T-helper 2 cell treated with Interferon-gamma antibody and Interleukin-4, amounts not matched to agents 5 μg/mL and 100 μg/mL, for 36 hours (primary cell): ENCODE measurements around the gene LRRC61.

Experiments used
- DNase-seq: peaks from one replicate; pipeline ENCODE4 v3.0.0; 2021; ENCODE audit warnings: low spot score
- H3K27ac Mint-ChIP-seq: one replicate; pipeline ENCODE4 v1.8.0; 2021; ENCODE audit warnings: mild to moderate bottlenecking, mixed read lengths
- H3K27me3 Mint-ChIP-seq: one replicate; pipeline ENCODE4 v1.8.0; 2021; ENCODE audit warnings: low read depth, mixed read lengths
- H3K36me3 Mint-ChIP-seq: one replicate; pipeline ENCODE4 v1.8.0; 2021; ENCODE audit warnings: low read depth, mixed read lengths
- H3K4me1 Mint-ChIP-seq: one replicate; pipeline ENCODE4 v1.8.0; 2021; ENCODE audit warnings: low read depth, mixed read lengths
- H3K4me3 Mint-ChIP-seq: one replicate; pipeline ENCODE4 v1.8.0; 2022; ENCODE audit warnings: mild to moderate bottlenecking, moderate library complexity, mixed read lengths
- H3K9me3 Mint-ChIP-seq: one replicate; pipeline ENCODE4 v1.8.0; 2021; ENCODE audit warnings: mixed read lengths

Gene LRRC61

GRCh38 chr7:150332852-150333635 lies 9.9 kb downstream of the LRRC61 start:
- Mint-ChIP-seq H3K36me3 (peaks cover 5% of the 10 kb centered on the region), H3K9me3 (no peaks in the 10 kb centered on the region), H3K27me3 (no peaks in the 10 kb centered on the region), H3K27ac (no peak overlapping the region), H3K4me1 (no peaks in the 10 kb centered on the region), H3K4me3 (no peak overlapping the region)
- DNase-seq: no peak

GRCh38 chr7:150333659-150334058 lies 10.5 kb downstream of the LRRC61 start:
- no peaks in the 10 kb centered on the region for H3K4me1 Mint-ChIP-seq
- H3K36me3 Mint-ChIP-seq: peaks cover 5% of the 10 kb centered on the region
- H3K4me3 Mint-ChIP-seq: no peak overlapping the region
- H3K27ac Mint-ChIP-seq: no peak overlapping the region
- DNase-seq: no peak
- H3K9me3 Mint-ChIP-seq: no peaks in the 10 kb centered on the region
- no peaks in the 10 kb centered on the region for H3K27me3 Mint-ChIP-seq

- H3K36me3 Mint-ChIP-seq: peaks cover 4% of the 10 kb centered on the region
- H3K4me1 Mint-ChIP-seq: no peaks in the 10 kb centered on the region
- H3K4me3 Mint-ChIP-seq: no peak overlapping the region
- no peaks in the 10 kb centered on the region for H3K27me3 Mint-ChIP-seq
- no peak overlapping the region for H3K27ac Mint-ChIP-seq
- no peak for DNase-seq
- H3K9me3 Mint-ChIP-seq: no peaks in the 10 kb centered on the region
These were observed 11.0 kb downstream of the LRRC61 start for GRCh38 chr7:150334108-150334507.

- Mint-ChIP-seq H3K9me3 (no peaks in the 10 kb centered on the region), H3K27me3 (peaks cover 6% of the 10 kb centered on the region), H3K27ac (no peak overlapping the region), H3K4me1 (no peaks in the 10 kb centered on the region), H3K4me3 (no peak overlapping the region), H3K36me3 (peaks cover 2% of the 10 kb centered on the region)
- DNase-seq: no peak
These were observed 12.1 kb downstream of the LRRC61 start for GRCh38 chr7:150335108-150335773.

- Mint-ChIP-seq H3K9me3 (no peaks in the 10 kb centered on the region), H3K36me3 (peaks cover 2% of the 10 kb centered on the region), H3K27me3 (peaks cover 9% of the 10 kb centered on the region), H3K27ac (no peak overlapping the region), H3K4me1 (no peaks in the 10 kb centered on the region), H3K4me3 (no peak overlapping the region)
- no peak for DNase-seq
These were observed 12.6 kb downstream of the LRRC61 start for GRCh38 chr7:150335774-150336112.

- H3K9me3 Mint-ChIP-seq: no peaks in the 10 kb centered on the region
- H3K4me1 Mint-ChIP-seq: no peaks in the 10 kb centered on the region
- H3K27me3 Mint-ChIP-seq: peaks cover 14% of the 10 kb centered on the region
- no peak overlapping the region for H3K27ac Mint-ChIP-seq
- no peak for DNase-seq
- no peak overlapping the region for H3K4me3 Mint-ChIP-seq
- no peaks in the 10 kb centered on the region for H3K36me3 Mint-ChIP-seq
These were observed 13.6 kb downstream of the LRRC61 start for GRCh38 chr7:150336746-150337145.

GRCh38 chr7:150337179-150337578 lies 14.0 kb downstream of the LRRC61 start:
- no peaks in the 10 kb centered on the region for H3K4me1 Mint-ChIP-seq
- DNase-seq: no peak
- no peaks in the 10 kb centered on the region for H3K9me3 Mint-ChIP-seq
- no peak overlapping the region for H3K4me3 Mint-ChIP-seq
- peaks cover 18% of the 10 kb centered on the region for H3K27me3 Mint-ChIP-seq
- no peaks in the 10 kb centered on the region for H3K36me3 Mint-ChIP-seq
- H3K27ac Mint-ChIP-seq: no peak overlapping the region

- Mint-ChIP-seq H3K9me3 (no peaks in the 10 kb centered on the region), H3K36me3 (no peaks in the 10 kb centered on the region), H3K27me3 (peaks cover 23% of the 10 kb centered on the region), H3K4me1 (no peaks in the 10 kb centered on the region), H3K4me3 (no peak overlapping the region), H3K27ac (no peak overlapping the region)
- no peak for DNase-seq
These were observed 14.5 kb downstream of the LRRC61 start for GRCh38 chr7:150337659-150338081.

- H3K27me3 Mint-ChIP-seq: peaks cover 29% of the 10 kb centered on the region
- no peak for DNase-seq
- H3K27ac Mint-ChIP-seq: no peak overlapping the region
These were observed 15.1 kb downstream of the LRRC61 start for GRCh38 chr7:150338166-150338829.

GRCh38 chr7:150339409-150339809 lies 16.3 kb downstream of the LRRC61 start:
- H3K4me1 Mint-ChIP-seq: no peaks in the 10 kb centered on the region
- DNase-seq: no peak
- peaks cover 37% of the 10 kb centered on the region for H3K27me3 Mint-ChIP-seq
- no peak overlapping the region for H3K4me3 Mint-ChIP-seq
- H3K36me3 Mint-ChIP-seq: no peaks in the 10 kb centered on the region
- H3K9me3 Mint-ChIP-seq: peaks cover 9% of the 10 kb centered on the region
- H3K27ac Mint-ChIP-seq: no peak overlapping the region

More at GRCh38 chr7:150338166-150338829, 15.1 kb downstream of the LRRC61 start:
- Mint-ChIP-seq H3K9me3 (peaks cover under 1% of the 10 kb centered on the region), H3K4me1 (no peaks in the 10 kb centered on the region), H3K36me3 (no peaks in the 10 kb centered on the region), H3K4me3 (no peak overlapping the region)

GRCh38 chr7:150340024-150340749 lies 17.0 kb downstream of the LRRC61 start:
- no peaks in the 10 kb centered on the region for H3K36me3 Mint-ChIP-seq
- H3K4me3 Mint-ChIP-seq: no peak overlapping the region
- H3K4me1 Mint-ChIP-seq: no peaks in the 10 kb centered on the region
- H3K27ac Mint-ChIP-seq: no peak overlapping the region
- peaks cover 9% of the 10 kb centered on the region for H3K9me3 Mint-ChIP-seq
- peaks cover 45% of the 10 kb centered on the region for H3K27me3 Mint-ChIP-seq
- no peak for DNase-seq

- Mint-ChIP-seq H3K4me1 (no peaks in the 10 kb centered on the region), H3K36me3 (no peaks in the 10 kb centered on the region), H3K4me3 (no peak overlapping the region), H3K27me3 (peaks cover 46% of the 10 kb centered on the region), H3K9me3 (peaks cover 9% of the 10 kb centered on the region), H3K27ac (no peak overlapping the region)
- DNase-seq: no peak
These were observed 17.7 kb downstream of the LRRC61 start for GRCh38 chr7:150340875-150341262.

- no peak for DNase-seq
- Mint-ChIP-seq H3K9me3 (peaks cover 9% of the 10 kb centered on the region), H3K27me3 (peaks cover 51% of the 10 kb centered on the region), H3K4me1 (no peaks in the 10 kb centered on the region), H3K27ac (no peak within 1 kb of the TSS), H3K4me3 (no peak within 1 kb of the TSS), H3K36me3 (no peaks in the 10 kb centered on the region)
These were observed 18.3 kb downstream of the LRRC61 start, which contains the start of gene RARRES2 for GRCh38 chr7:150341263-150342120. Gene RARRES2 (minus strand): TSS chr7:150341629. CDS start chr7:150340609, 1,020 bp downstream.
